GM19328 (cell line): ENCODE measurements around the gene WDR49.
"Not testable (repeated sequence)": the region's sequence is repeated elsewhere in the genome, so short reads cannot be mapped to it uniquely, and the experiment has no call there.

ENCODE experiments used
- ATAC-seq: cut with Tn5 transposase; IDR thresholded peaks from one replicate; pipeline ENCODE4 v1.9.1; 2021; ENCODE audit warnings: mild to moderate bottlenecking, moderate library complexity; ENCODE audit not compliant: unreplicated experiment

The WDR49 gene

DNA sequence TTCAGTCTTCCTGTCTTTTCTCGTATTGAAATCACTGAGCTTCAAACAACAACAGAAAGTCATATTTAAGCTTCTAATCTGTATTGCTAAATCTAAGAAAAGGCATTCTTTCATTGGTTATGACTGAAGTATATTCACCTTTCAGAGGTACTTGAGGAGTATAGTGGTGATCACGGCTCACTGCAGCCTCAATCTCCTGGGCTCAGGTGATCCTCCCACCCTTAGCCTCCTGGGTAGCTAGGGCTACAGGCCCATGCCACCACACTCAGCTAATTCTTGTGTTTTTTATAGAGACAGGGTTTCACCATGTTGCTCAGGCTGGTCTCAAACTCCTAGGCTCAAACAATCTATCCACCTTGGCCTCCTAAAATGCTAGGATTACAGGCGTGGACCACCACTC is 38.7 kb downstream of the WDR49 start:
- ATAC-seq = no peak

DNA sequence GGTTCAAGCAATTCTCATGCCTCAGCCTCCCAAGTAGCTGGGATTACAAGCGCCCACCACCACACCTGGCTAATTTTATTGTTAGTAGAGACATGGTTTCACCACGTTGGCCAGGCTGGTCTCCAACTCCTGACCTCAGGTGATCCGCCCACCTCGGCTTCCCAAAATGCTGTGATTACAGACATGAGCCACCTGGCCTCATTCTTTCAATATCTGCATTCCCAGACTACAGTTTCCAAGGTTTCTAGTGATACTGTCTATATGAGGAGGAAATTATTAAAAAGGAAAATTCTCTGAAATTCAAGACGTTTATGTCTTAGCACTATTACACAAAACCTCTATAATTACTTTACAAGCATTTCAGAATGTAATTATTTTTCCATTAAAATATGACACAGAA is 39.5 kb downstream of the WDR49 start:
- not testable (repeated sequence) for ATAC-seq

DNA sequence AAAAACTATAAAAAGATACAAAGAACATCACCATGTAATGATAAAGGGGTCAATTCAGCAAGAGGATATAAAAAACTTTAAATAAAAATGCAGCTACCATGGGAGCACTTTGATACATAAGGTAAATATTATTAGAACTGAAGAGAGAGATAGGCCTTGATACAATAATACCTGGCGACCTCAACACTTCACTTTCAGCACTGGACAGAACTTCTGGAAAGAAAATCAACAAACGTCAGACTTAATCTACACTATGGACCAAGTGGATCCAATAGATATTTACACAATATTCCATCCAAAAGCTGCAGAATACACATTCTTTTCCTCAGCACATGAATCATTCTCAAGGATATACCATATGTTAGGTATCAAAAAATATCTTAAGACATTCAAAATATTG is 42.0 kb downstream of the WDR49 start:
- no peak for ATAC-seq

DNA sequence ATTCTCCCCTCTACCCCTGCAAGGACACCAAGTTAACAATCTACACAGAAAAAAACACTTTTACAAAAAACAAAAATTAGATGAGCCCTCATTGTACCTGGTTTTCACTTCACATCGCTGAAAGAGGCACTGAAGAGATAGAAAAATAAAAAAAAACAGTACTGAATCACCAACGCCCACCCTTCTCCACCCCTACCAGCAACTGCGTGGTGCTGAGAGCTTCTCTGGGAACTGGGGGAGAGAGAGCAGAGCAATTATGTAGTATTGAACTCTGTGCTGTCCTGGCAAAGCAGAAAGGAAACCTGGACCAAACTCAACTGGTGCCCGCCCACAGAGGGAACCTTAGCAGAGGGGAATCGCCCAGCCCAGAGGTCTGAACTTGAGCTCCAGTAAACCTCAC is 44.6 kb downstream of the WDR49 start:
- ATAC-seq = no peak

DNA sequence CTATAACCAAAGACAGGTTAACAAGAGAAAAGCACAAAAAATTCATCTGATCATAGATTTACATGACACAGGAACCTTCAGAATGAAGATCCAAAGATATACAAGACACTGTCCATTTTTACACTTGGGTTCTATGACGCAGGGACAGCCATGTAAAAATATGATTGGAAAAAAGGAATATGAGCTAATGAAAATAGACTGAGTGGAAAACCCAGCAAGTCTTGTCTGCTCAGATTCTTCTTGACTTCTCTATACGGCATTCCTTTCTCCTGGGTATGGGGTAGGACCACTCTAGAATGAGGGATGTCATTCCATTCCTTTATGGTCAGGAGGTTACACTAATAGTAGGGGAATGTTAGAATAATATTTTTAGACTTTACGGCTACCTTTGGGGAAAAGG is 46.9 kb downstream of the WDR49 start:
- ATAC-seq = no peak

DNA sequence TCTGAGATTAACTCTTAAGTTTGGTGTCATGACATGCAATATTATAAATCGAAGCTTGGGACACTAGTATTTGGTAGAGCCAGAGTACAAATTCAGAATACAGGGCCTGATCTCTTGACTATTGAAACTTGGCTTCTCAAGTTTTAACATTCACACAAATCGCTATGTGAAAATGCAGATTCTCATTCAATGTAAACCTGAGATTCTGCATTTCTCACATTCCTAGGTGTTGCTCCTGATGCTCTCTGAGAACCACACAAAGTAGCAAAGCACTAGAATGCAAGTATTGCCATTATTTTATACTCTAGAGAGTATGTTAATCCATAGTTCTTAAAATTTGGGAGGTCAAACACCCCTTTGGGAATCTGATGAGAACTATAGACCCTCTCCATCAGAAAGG is 47.9 kb downstream of the WDR49 start:
- ATAC-seq = no peak

DNA sequence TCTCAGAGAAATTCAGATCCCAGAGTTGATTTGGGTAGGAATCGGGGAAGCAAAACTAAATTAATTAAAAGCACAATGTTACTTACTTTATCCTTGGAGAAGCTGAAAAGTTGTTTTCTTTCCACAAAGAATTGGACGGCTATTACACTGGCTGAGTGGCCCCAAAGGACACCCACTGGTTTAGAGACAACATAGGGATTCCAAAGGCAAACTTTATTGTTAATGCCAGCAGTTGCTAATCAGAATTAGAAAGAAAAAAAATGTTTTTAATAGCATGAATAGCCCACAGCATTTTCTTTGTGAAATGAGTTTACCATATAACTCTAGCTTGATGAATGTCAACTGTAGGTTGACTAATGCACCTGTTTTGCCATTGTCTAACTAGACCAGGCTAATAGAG is 51.7 kb downstream of the WDR49 start:
- ATAC-seq = no peak

DNA sequence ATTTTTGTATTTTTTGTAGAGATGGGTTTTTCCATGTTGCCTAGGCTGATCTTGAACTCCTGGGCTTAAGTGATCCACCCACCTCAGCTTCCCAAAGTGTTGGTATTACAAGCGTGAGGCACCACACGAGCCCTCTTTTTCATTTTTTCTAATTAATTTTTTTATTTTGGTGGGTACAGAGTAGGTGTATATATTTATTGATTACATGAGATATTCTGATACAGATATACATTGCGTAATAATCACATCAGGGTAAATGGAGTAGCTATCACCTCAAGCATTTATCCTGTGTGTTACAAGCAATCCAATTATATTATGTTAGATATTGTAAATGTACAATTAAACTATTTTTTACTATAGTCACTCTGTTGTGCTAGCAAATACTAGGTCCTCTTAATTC is 66.1 kb downstream of the WDR49 start:
- no peak for ATAC-seq

DNA sequence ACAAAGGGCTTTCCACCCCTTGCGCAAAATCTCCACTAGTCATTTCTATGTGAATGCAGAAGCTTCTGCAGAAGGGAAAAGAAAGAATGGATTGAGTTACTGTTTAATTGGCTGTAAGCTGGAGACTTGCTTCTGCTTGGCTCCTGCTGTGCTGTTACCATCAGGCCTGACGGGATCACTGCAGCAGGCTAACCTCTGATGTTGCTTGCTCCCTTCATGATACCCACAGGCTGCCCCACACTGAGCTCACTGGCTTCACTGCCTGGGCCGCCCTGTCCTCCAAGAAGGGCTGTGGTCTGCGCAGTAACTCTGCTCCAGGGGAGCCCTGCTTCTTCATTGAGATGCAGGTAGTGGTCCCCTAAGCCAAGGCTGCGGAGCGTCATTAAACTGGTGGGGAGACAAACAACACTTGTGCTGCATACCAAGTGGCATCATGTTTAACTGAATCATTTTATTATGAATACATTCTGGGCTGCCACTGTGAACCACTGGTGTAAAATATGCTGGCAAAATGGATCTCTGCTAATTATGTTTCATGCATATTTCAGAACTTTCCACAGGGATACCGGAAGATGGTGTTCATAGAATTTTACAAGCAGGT is 78.6 kb downstream of the WDR49 start:
- ATAC-seq = no peak

DNA sequence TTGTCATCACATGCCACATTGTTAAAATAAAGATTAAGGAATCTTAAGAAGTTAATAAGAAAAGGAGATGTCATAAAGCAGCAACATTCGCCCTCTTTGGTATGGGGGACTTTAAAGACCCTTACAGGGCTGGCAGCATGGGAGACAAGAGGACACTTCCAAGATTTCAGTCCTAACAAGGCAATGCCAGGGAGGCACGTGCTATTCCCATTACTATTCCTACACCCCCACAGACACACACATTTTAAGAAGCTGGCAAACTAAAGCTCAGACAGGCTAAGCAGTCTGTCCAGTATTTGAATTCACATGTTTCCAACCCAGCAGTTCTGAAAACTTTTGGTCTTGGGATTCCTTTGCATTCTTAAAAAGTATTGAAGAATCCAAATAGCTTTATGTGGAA is 80.8 kb downstream of the WDR49 start:
- no peak for ATAC-seq

DNA sequence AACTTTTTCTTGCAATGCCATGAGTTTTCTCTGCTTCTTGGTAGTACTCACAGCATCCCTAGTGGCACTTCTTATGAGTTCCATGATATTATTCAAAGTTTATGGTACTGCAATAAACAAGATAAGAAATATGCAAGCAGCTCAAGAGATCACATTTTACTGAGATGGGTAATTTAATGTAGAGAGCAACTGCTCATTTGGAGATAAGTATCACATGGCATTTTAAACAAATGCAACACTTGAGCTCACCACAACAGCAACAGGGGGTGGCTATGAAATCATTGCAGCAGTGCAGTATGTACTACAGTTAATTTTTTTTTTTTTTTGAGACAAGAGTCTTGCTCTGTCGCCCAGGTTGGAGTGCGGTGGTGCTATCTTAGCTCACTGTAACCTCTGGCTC is 85.1 kb downstream of the WDR49 start:
- ATAC-seq = no peak

DNA sequence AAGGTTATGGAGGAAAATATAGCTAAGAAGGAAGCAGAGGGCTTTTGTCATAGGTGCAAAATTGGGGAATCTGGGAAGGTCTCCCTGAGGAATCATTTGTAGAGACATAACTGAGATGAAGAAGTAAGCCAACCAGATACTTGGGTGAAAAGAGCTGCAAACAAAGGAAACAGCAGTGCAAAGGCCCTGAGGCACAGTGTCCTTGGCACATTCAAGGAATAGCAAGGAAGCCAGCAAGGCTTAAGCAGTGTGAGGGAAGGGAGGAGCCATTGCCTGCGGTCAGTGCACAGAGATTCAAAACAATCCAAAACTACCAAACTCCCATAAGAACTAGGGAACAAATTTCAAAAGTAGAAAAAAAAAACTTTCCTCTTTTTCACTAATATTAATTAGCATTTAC is 88.3 kb downstream of the WDR49 start:
- ATAC-seq = no peak

DNA sequence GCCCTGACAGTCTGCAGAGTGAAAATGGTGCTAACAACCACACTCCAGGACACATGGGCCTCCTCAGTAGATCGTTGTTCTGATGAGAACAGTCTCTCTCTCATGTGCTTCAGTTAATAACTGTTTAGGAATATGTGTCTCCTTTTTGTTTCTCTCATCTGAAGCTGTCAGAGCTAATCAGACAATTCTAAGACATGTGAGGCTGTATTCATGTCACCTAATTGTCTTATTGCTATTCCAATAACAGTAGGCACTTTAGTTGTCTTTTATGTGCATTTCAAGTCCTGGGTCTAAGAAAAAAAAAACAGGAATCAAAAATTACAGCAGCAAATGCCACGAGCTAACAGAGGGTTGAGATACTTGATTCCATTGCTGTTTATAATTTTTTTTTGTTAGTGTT is 89.1 kb downstream of the WDR49 start:
- ATAC-seq = no peak

DNA sequence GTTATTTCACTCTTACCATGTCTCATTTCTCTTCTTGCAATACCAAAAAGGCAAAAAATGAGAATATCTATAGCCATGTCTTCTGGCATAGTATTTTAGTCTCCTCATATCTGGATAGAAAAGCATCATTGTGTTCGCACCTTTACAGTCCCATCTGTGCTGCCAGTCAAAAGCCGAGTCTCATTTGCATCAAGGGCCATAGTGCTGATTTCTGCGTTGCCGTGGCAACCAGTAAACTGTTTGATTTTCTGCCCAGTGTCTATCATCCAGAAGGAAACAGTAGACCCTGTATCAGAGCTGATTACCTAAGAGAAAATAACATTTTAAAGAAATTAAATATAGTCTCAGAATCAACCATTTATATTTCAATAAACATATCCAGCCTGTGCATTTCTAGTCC is 93.8 kb downstream of the WDR49 start:
- no peak for ATAC-seq

DNA sequence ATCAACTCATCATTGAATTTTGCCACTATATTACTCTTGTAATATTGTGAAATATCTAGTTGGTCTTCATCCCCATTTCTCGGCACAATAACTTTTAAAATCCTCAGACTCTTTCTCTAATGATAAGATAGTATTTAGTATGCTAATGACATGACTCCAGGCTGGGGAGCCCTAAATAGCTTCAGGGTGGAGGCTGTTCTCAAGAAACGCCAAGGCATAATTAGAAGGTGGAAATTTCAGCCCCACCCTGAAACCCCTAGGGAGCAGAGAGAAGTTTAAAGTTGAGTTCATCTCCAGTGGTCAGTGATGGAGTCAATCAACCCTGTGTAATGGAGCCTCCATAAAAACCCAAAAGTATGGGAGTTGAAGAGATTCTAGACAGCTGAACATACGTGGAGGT is 98.8 kb downstream of the WDR49 start:
- no peak for ATAC-seq

DNA sequence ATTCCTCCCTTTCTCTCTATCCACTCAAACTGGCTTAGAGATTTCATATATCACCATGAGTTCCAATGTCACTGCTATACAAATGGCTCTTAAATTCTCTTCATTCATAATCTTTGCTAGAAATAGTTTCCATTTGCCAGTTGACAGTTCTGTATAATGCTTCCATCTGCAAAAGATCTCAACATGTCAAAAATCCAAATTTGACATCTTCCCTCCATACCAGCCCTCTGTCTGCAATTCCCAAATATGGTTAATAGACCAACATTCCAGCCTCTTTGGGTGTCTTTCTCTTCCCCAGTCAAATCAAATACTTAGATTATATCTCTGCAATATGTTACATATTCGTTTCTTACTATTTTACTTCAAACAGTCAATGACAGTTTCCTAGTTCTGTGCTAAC is 115.7 kb downstream of the WDR49 start:
- ATAC-seq = no peak

DNA sequence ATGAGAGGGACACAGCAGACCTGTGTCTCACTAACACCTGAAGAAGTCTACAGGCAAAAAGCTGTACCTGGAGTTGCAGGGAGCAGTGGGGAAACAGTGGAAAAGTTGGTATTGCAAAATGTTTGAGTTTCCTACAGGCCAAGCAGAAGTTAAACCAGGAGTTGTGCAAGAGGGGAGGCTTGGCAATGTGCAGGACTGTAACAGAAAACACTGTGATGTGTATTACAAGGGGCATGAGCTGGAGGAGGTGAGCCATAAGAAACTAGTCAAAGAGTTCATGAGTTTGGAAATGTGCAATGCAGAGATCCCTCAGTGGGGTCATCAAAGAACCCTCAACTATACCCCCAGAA is 132.8 kb downstream of the WDR49 start:
- no peak for ATAC-seq

DNA sequence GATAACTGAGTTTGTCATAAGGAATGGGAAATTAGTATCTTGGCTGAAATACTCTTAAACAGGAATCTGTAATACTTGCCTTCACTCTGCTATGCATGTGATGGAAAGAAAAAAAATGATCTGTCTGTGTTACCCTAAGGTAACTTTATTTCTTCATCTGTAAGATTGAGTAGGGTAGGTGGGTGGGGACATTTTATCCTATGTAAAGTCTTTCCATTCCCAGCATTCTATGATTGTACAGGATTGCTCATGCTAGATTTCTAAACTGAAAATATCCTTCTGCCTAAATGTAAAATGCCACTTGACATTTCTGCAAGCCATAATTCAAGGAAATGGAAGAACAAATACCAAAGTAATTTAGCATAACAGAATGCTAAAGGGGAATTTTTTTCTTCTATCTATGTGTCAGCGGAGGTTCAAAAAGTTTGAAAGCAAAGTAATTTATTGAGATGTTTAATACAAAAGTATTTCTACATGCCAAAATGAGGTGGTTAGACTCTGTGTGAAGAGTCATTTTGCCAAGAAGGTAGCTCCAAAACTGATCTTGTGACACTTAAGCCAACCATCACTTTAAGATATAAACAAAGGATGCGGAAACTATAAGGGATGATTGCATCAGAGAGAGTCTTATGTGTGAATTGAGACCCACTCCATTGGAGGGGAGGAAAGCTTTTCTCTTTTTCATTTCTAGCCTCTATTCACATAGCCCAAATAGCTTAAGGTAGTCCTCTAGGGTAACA is 133.3 kb downstream of the WDR49 start:
- ATAC-seq = no peak

DNA sequence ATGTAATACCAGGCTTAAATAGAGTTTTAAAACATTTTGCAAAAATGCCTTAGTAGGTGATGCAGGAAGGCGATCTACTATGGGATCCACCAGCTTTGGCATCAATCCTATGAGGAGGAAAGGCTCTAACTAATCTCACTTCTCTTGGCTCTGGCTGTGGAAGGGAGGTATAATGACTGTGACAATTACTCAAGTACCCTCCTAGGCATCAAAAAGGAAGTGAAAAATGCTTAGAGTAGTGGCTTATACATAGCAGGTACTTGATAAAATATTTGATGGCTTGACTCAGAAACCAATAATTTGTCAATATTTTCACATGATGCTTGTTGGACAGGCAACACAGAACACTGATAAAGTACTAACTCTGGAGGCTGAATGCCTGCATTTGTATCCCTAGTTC is 145.8 kb downstream of the WDR49 start:
- no peak for ATAC-seq

DNA sequence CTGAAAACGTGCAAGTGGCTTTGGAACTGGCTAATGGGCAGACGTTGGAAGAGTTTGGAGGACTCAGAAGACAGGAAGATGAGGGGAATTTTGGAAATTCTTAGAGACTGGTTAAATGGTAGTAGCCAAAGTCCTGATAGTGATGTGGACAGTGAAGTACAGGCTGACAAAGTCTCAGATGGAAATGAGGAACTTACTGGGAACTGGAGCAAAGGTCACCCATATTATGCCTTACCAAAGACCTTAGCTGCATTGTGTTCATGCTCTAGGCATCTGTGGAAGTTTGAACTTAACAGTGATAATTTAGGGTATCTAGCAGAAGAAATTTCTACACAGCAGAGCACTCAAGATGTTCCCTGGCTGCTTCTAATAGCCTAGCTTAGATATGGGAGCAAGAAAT is 151.3 kb downstream of the WDR49 start:
- ATAC-seq = no peak

DNA sequence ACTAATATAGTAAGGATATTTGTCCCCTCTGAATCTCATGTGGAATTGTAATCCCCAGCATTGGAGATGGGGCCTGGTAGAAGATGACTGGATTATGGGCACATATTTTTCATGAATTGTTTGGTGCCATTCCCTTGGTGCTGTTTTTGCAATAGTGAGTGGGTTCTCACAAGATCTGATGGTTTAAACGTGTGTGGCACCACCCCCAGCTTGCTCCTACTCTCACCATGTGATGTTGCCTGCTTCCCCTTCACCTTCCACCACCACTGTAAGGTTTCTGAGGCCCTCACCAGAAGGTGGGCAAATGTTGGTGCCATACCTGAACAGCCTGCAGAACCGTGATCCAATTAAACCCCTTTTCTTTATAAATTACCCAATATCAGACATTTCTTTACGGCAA is 151.8 kb downstream of the WDR49 start:
- ATAC-seq = no peak

DNA sequence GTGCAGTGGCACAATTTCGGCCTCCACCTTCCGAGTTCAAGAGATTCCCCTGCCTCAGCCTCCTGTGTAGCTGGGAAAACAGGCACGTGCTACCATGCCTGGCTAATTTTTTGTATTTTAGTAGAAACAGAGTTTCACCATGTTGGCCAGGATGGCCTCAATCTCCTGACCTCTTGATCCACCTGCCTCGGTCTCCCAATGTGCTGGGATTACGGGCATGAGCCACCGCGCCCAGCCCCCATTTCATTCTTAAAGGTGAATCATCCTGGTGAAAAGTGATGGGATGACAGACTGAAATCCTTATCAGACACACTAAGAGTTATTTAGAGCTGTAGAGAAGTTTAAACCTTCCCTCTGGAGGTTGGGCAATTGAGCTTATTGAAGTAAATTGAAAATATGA is 155.8 kb downstream of the WDR49 start:
- ATAC-seq = no peak

DNA sequence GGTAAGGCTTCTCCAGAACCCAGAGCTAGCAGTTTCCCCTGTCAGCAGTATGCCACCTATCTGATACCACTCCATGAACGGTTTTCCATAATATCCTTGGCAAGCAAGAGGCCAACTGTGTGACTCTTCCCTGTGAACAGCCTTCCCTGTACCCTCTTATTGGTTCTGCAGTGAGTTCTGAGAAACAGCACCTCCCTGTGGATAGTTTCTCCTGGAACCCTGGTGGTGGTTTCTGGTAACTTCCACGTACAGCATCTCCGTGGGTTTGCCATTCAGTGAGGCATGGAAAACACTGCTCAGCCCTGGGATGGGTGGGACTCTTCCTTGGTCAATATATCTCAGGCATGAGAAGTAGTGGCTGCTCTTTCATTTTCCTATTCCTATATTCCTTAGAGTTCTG is 160.5 kb downstream of the WDR49 start:
- ATAC-seq = no peak
